CD4-positive, alpha-beta memory T cell (primary cell): ENCODE measurements around the gene SIVA1. TPM values are rescaled to one million over a fixed set of nuclear protein-coding genes. Genes with fewer than 3 reads are reported as not detected.

Experiments used
- CTCF ChIA-PET: fragments of 350-600 bp; sonication (Branson Sonifier 250); formaldehyde crosslinking; loops from one replicate; lab custom pipeline; 2021; ENCODE audit warnings: inconsistent platforms; ENCODE audit not compliant: partially characterized antibody; lab: Charles Lee
- POLR2A ChIA-PET: fragments of 350-600 bp; sonication (Branson Sonifier 250); formaldehyde crosslinking; loops from one replicate; lab custom pipeline; 2021; ENCODE audit not compliant: partially characterized antibody; lab: Charles Lee
- DNase-seq, 5 donors: peaks; one replicate each; pipeline versions ENCODE4 v3.0.0 to v3.0.0-alpha.2; 2020 to 2022; ENCODE audit warnings: mixed read lengths in 1 of 5
- H3K27ac ChIP-seq: one replicate; pipeline ENCODE4 v1.7.0; 2013; ENCODE audit warnings: low read depth, low read length
- H3K27me3 ChIP-seq: 2 replicates; pipeline ENCODE4 v1.7.0; 2013; ENCODE audit warnings: mild to moderate bottlenecking, low read length, moderate library complexity; ENCODE audit not compliant: insufficient read depth
- H3K36me3 ChIP-seq: 2 replicates; pipeline ENCODE4 v1.7.0; 2013; ENCODE audit warnings: mild to moderate bottlenecking, low read length, moderate library complexity; ENCODE audit not compliant: insufficient read depth
- H3K4me1 ChIP-seq: 2 replicates; pipeline ENCODE4 v1.7.0; 2013; ENCODE audit warnings: mild to moderate bottlenecking, low read length, moderate library complexity; ENCODE audit not compliant: insufficient read depth
- H3K4me3 ChIP-seq, 2 donors: one replicate each; pipeline ENCODE4 v1.7.0; 2013; ENCODE audit warnings: low read length in 2 of 2, mild to moderate bottlenecking in 1 of 2
- H3K9me3 ChIP-seq, 2 donors: one replicate each; pipeline ENCODE4 v1.7.0; 2013; ENCODE audit warnings: low read length in 2 of 2, control low read depth in 1 of 2; ENCODE audit not compliant: control insufficient read depth in 1 of 2
- H3K27ac Mint-ChIP-seq, 7 donors: one replicate each; pipeline ENCODE4 v1.8.0; 2020 to 2021; ENCODE audit warnings: mixed read lengths in 7 of 7, mild to moderate bottlenecking in 6 of 7, inconsistent platforms in 3 of 7, moderate library complexity in 3 of 7
- H3K27me3 Mint-ChIP-seq, 2 donors: one replicate each; pipeline ENCODE4 v1.8.0; 2020 to 2021; ENCODE audit warnings: mixed read lengths in 2 of 2
- H3K36me3 Mint-ChIP-seq, 2 donors: one replicate each; pipeline ENCODE4 v1.8.0; 2020 to 2021; ENCODE audit warnings: mixed read lengths in 2 of 2, inconsistent platforms in 1 of 2, mild to moderate bottlenecking in 1 of 2
- H3K4me1 Mint-ChIP-seq, 4 donors: one replicate each; pipeline ENCODE4 v1.8.0; 2020 to 2021; ENCODE audit warnings: mixed read lengths in 4 of 4, mild to moderate bottlenecking in 1 of 4
- H3K4me3 Mint-ChIP-seq, 8 donors: one replicate each; pipeline ENCODE4 v1.8.0; 2020 to 2021; ENCODE audit warnings: mixed read lengths in 8 of 8, mild to moderate bottlenecking in 7 of 8, moderate library complexity in 6 of 8, inconsistent platforms in 3 of 8
- H3K9me3 Mint-ChIP-seq, 8 donors: one replicate each; pipeline ENCODE4 v1.8.0; 2020 to 2021; ENCODE audit warnings: mixed read lengths in 8 of 8, mild to moderate bottlenecking in 5 of 8, inconsistent platforms in 3 of 8, moderate library complexity in 1 of 8
- intact Hi-C: fragments of 100-400 bp; cut with micrococcal nuclease; formaldehyde crosslinking; loops from one replicate; pipeline ENCODE4 v1.15.1; 2023
- polyA plus RNA-seq, 2 donors: library from polyadenylated mRNA; unstranded; fragments of 300-500 nt; fragmentation: Illumina TruSeq; gene quantifications; one replicate each; pipeline ENCODE4 v1.2.3, GENCODE V29; 2021
- total RNA-seq, 2 experiments: library from RNA; stranded (reverse); gene quantifications; one replicate each; pipeline ENCODE4 v1.2.3, GENCODE V29; 2021

Gene SIVA1
- total and polyA plus RNA-seq, 4 experiments from 2014 or later: 69.3 to 266 (median 144) TPM

DNA sequence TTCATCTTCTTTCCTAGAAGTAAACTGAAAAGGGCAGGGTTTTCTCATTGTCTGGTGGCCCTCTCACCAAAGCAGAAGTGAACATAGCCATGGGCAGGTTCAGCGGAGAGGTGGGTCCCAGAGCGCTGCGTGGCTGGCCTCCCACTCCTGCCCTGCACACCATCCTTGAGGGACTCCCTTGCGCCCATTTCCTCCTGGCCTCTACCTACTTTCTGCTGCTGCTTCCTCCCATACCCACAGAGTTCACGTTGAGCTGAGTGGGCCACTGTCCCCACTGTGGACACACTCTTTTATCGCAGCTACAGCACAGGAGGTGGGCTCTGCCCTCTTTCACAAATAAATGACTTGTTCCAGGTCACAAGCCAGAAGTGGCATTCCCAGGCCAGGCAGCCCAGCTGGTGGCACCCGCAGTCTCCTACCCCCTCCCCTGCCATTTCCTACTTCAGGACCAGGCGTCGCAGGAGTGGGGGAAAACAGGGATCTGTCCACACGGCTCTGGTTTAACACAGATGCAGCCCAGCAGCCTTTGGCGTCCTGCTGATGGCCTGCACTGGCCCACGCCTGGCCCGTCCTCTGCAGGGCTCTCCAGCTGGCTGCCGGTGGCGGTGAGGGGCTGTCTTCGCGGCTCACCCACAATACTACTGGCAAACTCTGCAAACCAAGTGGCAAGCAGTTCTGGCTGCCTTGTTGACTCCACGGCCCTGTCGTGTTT is 4.9 kb downstream of the SIVA1 start:
- Mint-ChIP-seq H3K4me1 (peaks cover 17 to 40% (median 26%) of the 10 kb centered on the region in 4 donors), H3K4me3 (no peak overlapping the region), H3K27ac (peak overlapping the region in 2 of 7 donors; percentile 31 to 55), H3K36me3 (peaks cover 14 to 71% of the 10 kb centered on the region in 2 donors), H3K9me3 (peaks cover 0 to 5% (median 0%) of the 10 kb centered on the region in 8 donors), H3K27me3 (no peaks in the 10 kb centered on the region)
- Histone ChIP-seq H3K36me3 (peaks cover 40% of the 10 kb centered on the region), H3K27ac (no peak overlapping the region), H3K9me3 (no peaks in the 10 kb centered on the region), H3K4me1 (peaks cover 19% of the 10 kb centered on the region), H3K27me3 (no peaks in the 10 kb centered on the region), H3K4me3 (no peak overlapping the region)
- peak in 1 of 5 donors; percentile 4 for DNase-seq
- ChIA-PET CTCF (interaction anchor here (1.2 to 1.3 kb wide), 2 partner anchors 11 to 68 kb away, joined by 3 to 5 read pairs; no protein-coding TSS in a partner anchor), POLR2A (no interaction called here)
- intact Hi-C loops: no loop called here

GRCh38 chr14:104758981-104759969 is 6.3 kb downstream of the SIVA1 start:
- H3K9me3 Mint-ChIP-seq: peaks cover 0 to 5% (median 0%) of the 10 kb centered on the region in 8 donors

DNA sequence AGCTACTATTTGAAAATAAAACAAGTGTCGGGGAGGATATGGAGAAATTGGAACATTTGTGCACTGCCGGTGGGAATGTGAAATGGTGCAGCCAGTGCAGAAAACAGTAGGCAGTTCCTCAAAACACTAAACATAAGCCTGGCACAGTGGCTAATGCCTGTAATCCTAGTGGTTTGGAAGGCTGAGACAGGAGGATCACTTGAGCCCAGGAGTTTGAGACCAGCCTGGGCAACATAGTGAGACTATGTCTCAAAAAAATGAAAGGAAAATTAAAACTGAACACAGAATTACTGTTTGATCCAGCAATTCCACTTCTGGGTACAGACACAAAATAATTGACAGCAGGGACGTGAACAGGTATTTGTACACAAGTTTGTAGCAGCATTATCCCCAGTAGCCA is 12.6 kb downstream of the SIVA1 start:
- Histone ChIP-seq H3K27me3 (no peaks in the 10 kb centered on the region), H3K27ac (no peak overlapping the region), H3K9me3 (no peaks in the 10 kb centered on the region), H3K4me1 (peaks cover 3% of the 10 kb centered on the region), H3K4me3 (no peak overlapping the region), H3K36me3 (peaks cover 4% of the 10 kb centered on the region)
- CTCF ChIA-PET: interaction anchor here (0.8 to 10.5 kb wide), 6 partner anchors 11 to 130 kb away, joined by 3 to 144 read pairs (median 7); partner anchors contain the start of gene SIVA1
- no peak overlapping the region for H3K4me3 Mint-ChIP-seq
- H3K4me1 Mint-ChIP-seq: peaks cover 0 to 7% (median 1%) of the 10 kb centered on the region in 4 donors
- intact Hi-C loops: no loop called here
- no peak for DNase-seq
- peaks cover 14 to 16% of the 10 kb centered on the region in 2 donors for H3K36me3 Mint-ChIP-seq
- H3K27ac Mint-ChIP-seq: peak overlapping the region in 1 of 7 donors; percentile 25
- H3K27me3 Mint-ChIP-seq: no peaks in the 10 kb centered on the region
- no peaks in the 10 kb centered on the region for H3K9me3 Mint-ChIP-seq
- POLR2A ChIA-PET: no interaction called here

More at GRCh38 chr14:104758981-104759969, 6.3 kb downstream of the SIVA1 start:
- peaks cover 11% of the 10 kb centered on the region for H3K4me1 ChIP-seq
- H3K4me3 Mint-ChIP-seq: no peak overlapping the region
- H3K36me3 Mint-ChIP-seq: peaks cover 14 to 62% of the 10 kb centered on the region in 2 donors
- peaks cover 8 to 32% (median 16%) of the 10 kb centered on the region in 4 donors for H3K4me1 Mint-ChIP-seq
- DNase-seq: peak in 1 of 5 donors; percentile 30
- intact Hi-C loops: no loop called here
- ChIA-PET POLR2A (no interaction called here), CTCF (interaction anchor here (1.2 to 1.3 kb wide), 5 partner anchors 9 to 68 kb away, joined by 3 to 6 read pairs (median 5); no protein-coding TSS in a partner anchor)
- H3K27me3 Mint-ChIP-seq: no peaks in the 10 kb centered on the region
- no peaks in the 10 kb centered on the region for H3K9me3 ChIP-seq
- no peaks in the 10 kb centered on the region for H3K27me3 ChIP-seq
- peak overlapping the region in 2 of 7 donors; percentile 12 to 42 for H3K27ac Mint-ChIP-seq
- H3K27ac ChIP-seq: no peak overlapping the region
- H3K36me3 ChIP-seq: peaks cover 40% of the 10 kb centered on the region
- no peak overlapping the region for H3K4me3 ChIP-seq

DNA sequence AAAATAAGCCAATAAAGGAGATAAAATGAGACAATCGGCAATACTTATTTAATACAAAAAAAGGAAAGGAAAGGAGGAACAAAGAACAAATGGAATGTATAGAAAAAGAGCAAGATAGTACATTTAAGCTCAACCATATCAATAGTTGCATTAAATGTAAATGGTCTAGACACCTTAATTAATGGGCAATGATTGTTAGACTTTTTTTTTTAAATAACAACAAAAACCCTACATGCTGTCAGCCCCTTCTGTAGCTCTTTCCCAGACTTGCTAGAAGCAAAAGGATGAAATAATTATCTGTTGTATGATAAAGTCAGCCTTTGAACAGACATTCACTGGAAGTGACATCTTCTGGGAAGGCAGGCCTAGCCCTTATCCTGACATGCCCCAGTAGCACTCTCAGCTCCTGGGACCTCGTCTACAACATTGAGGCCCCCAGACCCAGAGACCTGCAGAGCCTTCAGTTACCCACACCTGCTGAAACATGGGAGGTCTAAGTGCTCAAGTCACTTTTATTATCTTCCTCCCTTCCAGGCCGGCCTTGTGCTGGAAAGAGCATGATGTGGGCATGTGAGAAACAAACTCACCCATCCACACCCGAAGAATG is 13.4 kb downstream of the SIVA1 start:
- no peak for DNase-seq
- CTCF ChIA-PET: interaction anchor here (0.8 to 10.5 kb wide), 6 partner anchors 12 to 129 kb away, joined by 3 to 144 read pairs (median 7); partner anchors contain the start of gene SIVA1
- peak overlapping the region in 1 of 7 donors; percentile 25 for H3K27ac Mint-ChIP-seq
- H3K4me3 ChIP-seq: no peak overlapping the region
- POLR2A ChIA-PET: interaction anchor here (1.2 to 1.3 kb wide), 2 partner anchors 35 to 60 kb away, joined by 3 to 4 read pairs; partner anchors contain the start of gene ZBTB42
- H3K9me3 Mint-ChIP-seq: no peaks in the 10 kb centered on the region
- peaks cover 0 to 7% (median under 1%) of the 10 kb centered on the region in 4 donors for H3K4me1 Mint-ChIP-seq
- intact Hi-C loops: no loop called here
- peaks cover 8% of the 10 kb centered on the region for H3K36me3 ChIP-seq
- peaks cover 13 to 17% of the 10 kb centered on the region in 2 donors for H3K36me3 Mint-ChIP-seq
- no peaks in the 10 kb centered on the region for H3K27me3 Mint-ChIP-seq
- no peaks in the 10 kb centered on the region for H3K27me3 ChIP-seq
- peaks cover 3% of the 10 kb centered on the region for H3K4me1 ChIP-seq
- H3K9me3 ChIP-seq: no peaks in the 10 kb centered on the region
- no peak overlapping the region for H3K4me3 Mint-ChIP-seq
- no peak overlapping the region for H3K27ac ChIP-seq

DNA sequence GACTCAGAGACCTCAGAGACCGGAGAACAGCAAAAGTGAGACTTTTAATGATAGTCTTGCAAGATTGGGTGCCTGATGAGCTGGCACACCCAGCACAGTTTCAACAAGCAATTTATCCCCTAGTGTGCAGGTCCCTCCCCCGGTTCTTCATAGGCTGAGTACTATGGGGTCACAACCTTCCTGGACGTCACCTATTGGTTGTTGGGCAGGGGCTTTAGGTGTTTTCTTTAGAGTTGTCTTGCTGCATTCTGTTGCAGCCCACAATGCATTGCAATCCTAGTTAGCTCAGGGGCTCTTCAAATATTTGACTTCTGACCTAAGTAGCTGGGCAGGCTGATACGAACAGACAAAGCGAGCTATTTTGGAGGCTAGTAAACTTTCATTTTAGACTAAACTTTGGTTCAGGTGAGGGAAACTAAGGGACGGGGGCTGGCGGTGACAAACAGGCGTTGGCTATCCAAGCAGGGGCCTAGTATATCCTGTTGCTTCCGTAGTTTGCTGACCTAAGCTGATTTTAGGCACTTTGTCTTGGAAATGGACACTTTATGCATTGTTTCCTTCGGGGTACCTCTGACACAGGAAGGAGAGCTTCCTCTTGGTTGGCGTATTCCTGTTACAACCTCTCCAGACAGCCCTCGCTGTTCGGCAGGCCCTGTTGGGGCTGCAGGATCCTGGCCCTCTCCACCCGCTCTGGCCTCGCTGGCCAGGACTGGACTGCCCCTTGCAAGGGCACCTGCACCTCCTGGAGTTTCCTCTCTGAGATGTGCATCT is 14.1 kb downstream of the SIVA1 start:
- H3K9me3 ChIP-seq: no peaks in the 10 kb centered on the region
- Mint-ChIP-seq H3K27me3 (no peaks in the 10 kb centered on the region), H3K9me3 (no peaks in the 10 kb centered on the region)

DNA sequence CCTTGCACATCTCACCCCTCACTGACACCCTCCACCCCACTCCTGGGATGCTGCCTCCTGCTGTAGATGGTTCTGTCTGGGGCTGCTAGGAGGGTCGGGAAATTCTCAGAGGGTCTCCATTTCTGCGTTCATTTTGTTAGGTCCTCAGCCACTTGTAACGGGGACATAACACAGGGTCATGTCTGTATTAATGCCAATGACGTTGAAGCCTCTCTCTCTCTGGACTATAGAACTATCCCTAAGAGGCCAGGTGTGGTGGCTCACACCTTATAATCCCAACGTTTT is 14.6 kb downstream of the SIVA1 start:
- H3K36me3 Mint-ChIP-seq: peaks cover 14 to 17% of the 10 kb centered on the region in 2 donors
- ChIA-PET POLR2A (interaction anchor here (1.1 to 1.6 kb wide), 3 partner anchors 15 to 59 kb away, joined by 3 to 7 read pairs (median 3); partner anchors contain the start of gene SIVA1), CTCF (interaction anchor here (1.4 to 10.5 kb wide), 8 partner anchors 16 to 104 kb away, joined by 3 to 144 read pairs (median 4); partner anchors contain the start of gene SIVA1)
- Histone ChIP-seq H3K9me3 (no peaks in the 10 kb centered on the region), H3K27ac (no peak overlapping the region), H3K36me3 (peaks cover 13% of the 10 kb centered on the region), H3K4me1 (peaks cover 3% of the 10 kb centered on the region), H3K27me3 (no peaks in the 10 kb centered on the region), H3K4me3 (no peak overlapping the region)
- no peak overlapping the region for H3K4me3 Mint-ChIP-seq
- intact Hi-C loops: no loop called here
- no peak for DNase-seq
- H3K27me3 Mint-ChIP-seq: no peaks in the 10 kb centered on the region
- H3K4me1 Mint-ChIP-seq: peaks cover 0 to 4% (median under 1%) of the 10 kb centered on the region in 4 donors
- no peaks in the 10 kb centered on the region for H3K9me3 Mint-ChIP-seq
- no peak overlapping the region for H3K27ac Mint-ChIP-seq

More for the DNA sequence above, 14.1 kb downstream of the SIVA1 start:
- H3K27ac Mint-ChIP-seq: peak overlapping the region in 1 of 7 donors; percentile 19
- no peak overlapping the region for H3K4me3 ChIP-seq
- DNase-seq: no peak
- H3K27ac ChIP-seq: no peak overlapping the region
- peaks cover 11% of the 10 kb centered on the region for H3K36me3 ChIP-seq
- no peaks in the 10 kb centered on the region for H3K27me3 ChIP-seq
- POLR2A ChIA-PET: interaction anchor here (1.1 to 1.3 kb wide), 3 partner anchors 14 to 59 kb away, joined by 3 to 4 read pairs (median 3); partner anchors contain the start of genes SIVA1 and ZBTB42
- no peak overlapping the region for H3K4me3 Mint-ChIP-seq
- intact Hi-C loops: no loop called here
- H3K4me1 Mint-ChIP-seq: peaks cover 0 to 7% (median under 1%) of the 10 kb centered on the region in 4 donors
- CTCF ChIA-PET: interaction anchor here (1.5 to 10.5 kb wide), 4 partner anchors 12 to 104 kb away, joined by 3 to 144 read pairs (median 12); partner anchors contain the start of gene SIVA1
- peaks cover 3% of the 10 kb centered on the region for H3K4me1 ChIP-seq
- H3K36me3 Mint-ChIP-seq: peaks cover 15 to 16% of the 10 kb centered on the region in 2 donors
